ENCODE data around the gene STX18. TPM values are rescaled to one million over a fixed set of nuclear protein-coding genes. Genes with fewer than 3 reads are reported as not detected.

Gene STX18
- total and polyA plus RNA-seq, 2 experiments from 2014 or later, result 15.9 to 18.1 TPM

DNA sequence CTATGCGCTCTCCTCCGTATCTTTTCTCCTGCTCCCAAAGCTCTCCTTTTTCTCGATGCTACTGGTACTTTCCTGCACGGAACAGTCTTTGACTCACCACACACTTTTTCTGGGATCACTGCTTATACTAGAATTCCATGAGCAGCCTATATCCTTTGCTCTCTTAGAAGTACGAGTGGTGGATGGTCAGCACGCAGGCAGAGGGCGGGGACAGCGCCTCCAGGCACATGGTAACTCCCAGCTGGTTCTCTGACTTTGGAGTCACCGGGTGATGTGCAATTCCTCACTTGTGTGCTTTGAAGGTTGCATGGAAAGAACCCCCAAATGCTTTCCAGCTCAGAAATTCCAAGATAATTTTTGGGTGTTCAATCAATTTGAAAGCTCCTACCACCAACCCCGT, 56.0 kb downstream of the STX18 start (continued):
- TF ChIP-seq, protein P1, sequence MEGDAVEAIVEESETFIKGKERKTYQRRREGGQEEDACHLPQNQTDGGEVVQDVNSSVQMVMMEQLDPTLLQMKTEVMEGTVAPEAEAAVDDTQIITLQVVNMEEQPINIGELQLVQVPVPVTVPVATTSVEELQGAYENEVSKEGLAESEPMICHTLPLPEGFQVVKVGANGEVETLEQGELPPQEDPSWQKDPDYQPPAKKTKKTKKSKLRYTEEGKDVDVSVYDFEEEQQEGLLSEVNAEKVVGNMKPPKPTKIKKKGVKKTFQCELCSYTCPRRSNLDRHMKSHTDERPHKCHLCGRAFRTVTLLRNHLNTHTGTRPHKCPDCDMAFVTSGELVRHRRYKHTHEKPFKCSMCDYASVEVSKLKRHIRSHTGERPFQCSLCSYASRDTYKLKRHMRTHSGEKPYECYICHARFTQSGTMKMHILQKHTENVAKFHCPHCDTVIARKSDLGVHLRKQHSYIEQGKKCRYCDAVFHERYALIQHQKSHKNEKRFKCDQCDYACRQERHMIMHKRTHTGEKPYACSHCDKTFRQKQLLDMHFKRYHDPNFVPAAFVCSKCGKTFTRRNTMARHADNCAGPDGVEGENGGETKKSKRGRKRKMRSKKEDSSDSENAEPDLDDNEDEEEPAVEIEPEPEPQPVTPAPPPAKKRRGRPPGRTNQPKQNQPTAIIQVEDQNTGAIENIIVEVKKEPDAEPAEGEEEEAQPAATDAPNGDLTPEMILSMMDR (conservative IDR thresholded peaks at IDR 0.05; ENCODE audit: low read depth in 2 of 2), result no peak
- TF ChIP-seq NANOG (IDR thresholded peaks at IDR 0.05; ENCODE audit: borderline replicate concordance) (no peak), ZNF331 (CRISPR knock-in tag; IDR thresholded peaks at IDR 0.05; ENCODE audit: low read depth) (no peak), STAT1 (IDR thresholded peaks at IDR 0.05; ENCODE audit: unreplicated experiment) (no peak), POLR2AphosphoS5 (IDR thresholded peaks at IDR 0.05; ENCODE audit: low read depth) (no peak), JUNB (IDR thresholded peaks at IDR 0.05; ENCODE audit: unreplicated experiment) (no peak)
- TF ChIP-seq, protein P2, sequence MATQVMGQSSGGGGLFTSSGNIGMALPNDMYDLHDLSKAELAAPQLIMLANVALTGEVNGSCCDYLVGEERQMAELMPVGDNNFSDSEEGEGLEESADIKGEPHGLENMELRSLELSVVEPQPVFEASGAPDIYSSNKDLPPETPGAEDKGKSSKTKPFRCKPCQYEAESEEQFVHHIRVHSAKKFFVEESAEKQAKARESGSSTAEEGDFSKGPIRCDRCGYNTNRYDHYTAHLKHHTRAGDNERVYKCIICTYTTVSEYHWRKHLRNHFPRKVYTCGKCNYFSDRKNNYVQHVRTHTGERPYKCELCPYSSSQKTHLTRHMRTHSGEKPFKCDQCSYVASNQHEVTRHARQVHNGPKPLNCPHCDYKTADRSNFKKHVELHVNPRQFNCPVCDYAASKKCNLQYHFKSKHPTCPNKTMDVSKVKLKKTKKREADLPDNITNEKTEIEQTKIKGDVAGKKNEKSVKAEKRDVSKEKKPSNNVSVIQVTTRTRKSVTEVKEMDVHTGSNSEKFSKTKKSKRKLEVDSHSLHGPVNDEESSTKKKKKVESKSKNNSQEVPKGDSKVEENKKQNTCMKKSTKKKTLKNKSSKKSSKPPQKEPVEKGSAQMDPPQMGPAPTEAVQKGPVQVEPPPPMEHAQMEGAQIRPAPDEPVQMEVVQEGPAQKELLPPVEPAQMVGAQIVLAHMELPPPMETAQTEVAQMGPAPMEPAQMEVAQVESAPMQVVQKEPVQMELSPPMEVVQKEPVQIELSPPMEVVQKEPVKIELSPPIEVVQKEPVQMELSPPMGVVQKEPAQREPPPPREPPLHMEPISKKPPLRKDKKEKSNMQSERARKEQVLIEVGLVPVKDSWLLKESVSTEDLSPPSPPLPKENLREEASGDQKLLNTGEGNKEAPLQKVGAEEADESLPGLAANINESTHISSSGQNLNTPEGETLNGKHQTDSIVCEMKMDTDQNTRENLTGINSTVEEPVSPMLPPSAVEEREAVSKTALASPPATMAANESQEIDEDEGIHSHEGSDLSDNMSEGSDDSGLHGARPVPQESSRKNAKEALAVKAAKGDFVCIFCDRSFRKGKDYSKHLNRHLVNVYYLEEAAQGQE (IDR thresholded peaks at IDR 0.05; ENCODE audit: unreplicated experiment), result no peak

DNA sequence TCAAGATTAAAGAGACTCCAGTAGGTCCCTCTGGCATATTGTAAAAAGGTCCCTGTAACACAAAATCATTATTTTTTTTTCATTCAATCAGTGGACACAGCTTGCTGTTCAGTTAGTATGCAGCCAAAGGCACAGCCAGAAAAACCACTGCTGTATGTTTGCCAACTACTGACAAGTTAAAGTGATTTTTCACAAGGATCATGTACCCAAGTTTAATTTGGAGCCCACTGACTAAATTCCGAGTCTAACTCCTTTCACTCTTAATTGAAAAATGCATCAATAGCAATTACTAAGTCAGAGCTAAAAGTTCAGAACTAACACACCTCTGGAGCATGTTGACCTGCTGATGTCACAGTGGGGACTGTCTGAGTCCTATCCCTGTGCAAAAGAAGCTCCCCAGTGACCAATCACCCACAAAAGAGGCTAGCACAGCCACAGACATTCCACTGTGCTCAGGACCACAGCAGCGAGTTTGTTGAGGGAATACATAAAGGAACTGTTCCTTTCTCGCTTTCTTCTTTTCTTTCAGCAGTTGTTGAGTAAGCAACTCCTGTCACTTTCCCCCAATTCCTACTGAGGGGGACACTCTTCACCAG, 60.4 kb downstream of the STX18 start:
- ATAC-seq (peak; percentile 21; the same call in 1 of the 3 replicates), DNase-seq (ENCODE audit: low spot score) (no peak)
- H3K4me3 ChIP-seq, result no peak overlapping the region
- peak overlapping the region; percentile 64 for H3K4me2 ChIP-seq
- H3F3A ChIP-seq (replicated peaks; ENCODE audit: low read depth), result no peaks in the 10 kb centered on the region
- no peaks in the 10 kb centered on the region for H3K9me2 ChIP-seq (ENCODE audit: insufficient read depth)
- H3K27ac Mint-ChIP-seq, result no peak overlapping the region
- no peaks in the 10 kb centered on the region for H3K27me3 ChIP-seq (ENCODE audit: insufficient read depth)
- H3K27ac ChIP-seq (ENCODE audit: low read depth), result no peak overlapping the region
- H3K27me3 Mint-ChIP-seq (ENCODE audit: insufficient read depth, low read depth, poor library complexity), result peaks cover 5% of the 10 kb centered on the region
- H4K20me1 ChIP-seq (replicated peaks; ENCODE audit: insufficient read depth), result peaks cover 3% of the 10 kb centered on the region
- no peaks in the 10 kb centered on the region for H3K9me3 Mint-ChIP-seq
- peaks cover 9% of the 10 kb centered on the region for H3K79me2 ChIP-seq (replicated peaks; ENCODE audit: insufficient read depth)
- no peaks in the 10 kb centered on the region for H3K36me3 ChIP-seq (ENCODE audit: insufficient read depth)
- peaks cover 38% of the 10 kb centered on the region for H3K4me1 Mint-ChIP-seq
- no peaks in the 10 kb centered on the region for H3K36me3 Mint-ChIP-seq (ENCODE audit: low read depth)
- H2AFZ ChIP-seq, result no peak overlapping the region
- peaks cover 10% of the 10 kb centered on the region for H3K4me1 ChIP-seq (ENCODE audit: insufficient read depth)
- no peak overlapping the region for H3K4me3 Mint-ChIP-seq
- TF ChIP-seq ZNF331 (CRISPR knock-in tag; IDR thresholded peaks at IDR 0.05; ENCODE audit: low read depth) (no peak), STAT1 (IDR thresholded peaks at IDR 0.05; ENCODE audit: unreplicated experiment) (no peak), EZH2phosphoT487 (IDR thresholded peaks at IDR 0.05; ENCODE audit: unreplicated experiment) (no peak), EZH2 (IDR thresholded peaks at IDR 0.05; ENCODE audit: low read depth, unreplicated experiment) (no peak)
- TF ChIP-seq, protein P3, sequence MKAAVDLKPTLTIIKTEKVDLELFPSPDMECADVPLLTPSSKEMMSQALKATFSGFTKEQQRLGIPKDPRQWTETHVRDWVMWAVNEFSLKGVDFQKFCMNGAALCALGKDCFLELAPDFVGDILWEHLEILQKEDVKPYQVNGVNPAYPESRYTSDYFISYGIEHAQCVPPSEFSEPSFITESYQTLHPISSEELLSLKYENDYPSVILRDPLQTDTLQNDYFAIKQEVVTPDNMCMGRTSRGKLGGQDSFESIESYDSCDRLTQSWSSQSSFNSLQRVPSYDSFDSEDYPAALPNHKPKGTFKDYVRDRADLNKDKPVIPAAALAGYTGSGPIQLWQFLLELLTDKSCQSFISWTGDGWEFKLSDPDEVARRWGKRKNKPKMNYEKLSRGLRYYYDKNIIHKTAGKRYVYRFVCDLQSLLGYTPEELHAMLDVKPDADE (IDR thresholded peaks at IDR 0.05), result no peak
- TF ChIP-seq, protein P2 (IDR thresholded peaks at IDR 0.05; ENCODE audit: unreplicated experiment), result no peak
